Fibroblast of lung (primary cell): ENCODE results near the gene WWTR1.

Source experiments
- EZH2 ChIP-seq: IDR thresholded peaks from 2 replicates; pipeline ENCODE4 v1.5.1; 2012; ENCODE audit warnings: low read length, control low read depth, mild to moderate bottlenecking; ENCODE audit errors: missing control alignments
- TF ChIP-seq, protein P1 (sequence below), 2 donors: IDR thresholded peaks in 1 of 2; conservative IDR thresholded peaks in 1 of 2; 1 replicate in 1 of 2; 2 replicates in 1 of 2; pipeline ENCODE4 v1.5.1; 2011 to 2012; ENCODE audit warnings: low read length in 2 of 2, control low read depth in 1 of 2, inconsistent platforms in 1 of 2, low read depth in 1 of 2, mild to moderate bottlenecking in 1 of 2

DNA sequence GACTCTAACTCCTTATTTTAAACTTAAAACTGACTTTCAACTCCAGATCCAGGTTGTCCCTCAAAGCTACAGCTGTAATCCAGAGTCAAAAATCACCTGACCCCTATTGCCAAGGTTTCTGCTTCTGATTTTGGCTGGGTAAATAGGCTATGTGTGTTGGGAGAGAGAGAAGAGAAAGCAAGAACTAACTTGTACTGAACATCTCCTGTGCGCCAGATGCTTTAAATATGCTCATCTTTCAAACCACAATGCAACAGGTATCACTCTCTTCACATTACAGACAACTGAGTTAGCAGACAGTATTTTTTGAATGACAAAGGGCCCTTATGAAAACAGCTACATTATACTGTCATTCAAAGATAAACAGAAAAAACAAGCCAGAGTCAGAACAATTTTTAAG is 7.0 kb downstream of the WWTR1 start:
- TF ChIP-seq, protein P1, sequence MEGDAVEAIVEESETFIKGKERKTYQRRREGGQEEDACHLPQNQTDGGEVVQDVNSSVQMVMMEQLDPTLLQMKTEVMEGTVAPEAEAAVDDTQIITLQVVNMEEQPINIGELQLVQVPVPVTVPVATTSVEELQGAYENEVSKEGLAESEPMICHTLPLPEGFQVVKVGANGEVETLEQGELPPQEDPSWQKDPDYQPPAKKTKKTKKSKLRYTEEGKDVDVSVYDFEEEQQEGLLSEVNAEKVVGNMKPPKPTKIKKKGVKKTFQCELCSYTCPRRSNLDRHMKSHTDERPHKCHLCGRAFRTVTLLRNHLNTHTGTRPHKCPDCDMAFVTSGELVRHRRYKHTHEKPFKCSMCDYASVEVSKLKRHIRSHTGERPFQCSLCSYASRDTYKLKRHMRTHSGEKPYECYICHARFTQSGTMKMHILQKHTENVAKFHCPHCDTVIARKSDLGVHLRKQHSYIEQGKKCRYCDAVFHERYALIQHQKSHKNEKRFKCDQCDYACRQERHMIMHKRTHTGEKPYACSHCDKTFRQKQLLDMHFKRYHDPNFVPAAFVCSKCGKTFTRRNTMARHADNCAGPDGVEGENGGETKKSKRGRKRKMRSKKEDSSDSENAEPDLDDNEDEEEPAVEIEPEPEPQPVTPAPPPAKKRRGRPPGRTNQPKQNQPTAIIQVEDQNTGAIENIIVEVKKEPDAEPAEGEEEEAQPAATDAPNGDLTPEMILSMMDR (conservative IDR thresholded peaks at IDR 0.05 in 1 of 2, IDR thresholded peaks at IDR 0.05 in 1 of 2; ENCODE audit: low read depth in 1 of 2, low read length in 2 of 2), result no peak
- TF ChIP-seq EZH2, result no peak
